HepG2 (cell line): ENCODE measurements around the gene DNAJC15. TPM values are rescaled to one million over a fixed set of nuclear protein-coding genes. Genes with fewer than 3 reads are reported as not detected.

Experiments used
- ATAC-seq: fragments of 200-7000 bp; cut with Tn5 transposase; 3 replicates; pipeline ENCODE4 v1.9.1; 2020; ENCODE audit warnings: mild to moderate bottlenecking, moderate library complexity
- BruUV-seq: library from RNA; stranded (reverse); fragments of 400-500 nt; replicated peaks from 2 replicates; lab custom pipeline; 2021; lab: Mats Ljungman, UMichigan
- CTCF ChIA-PET: fragments of 300-600 bp; formaldehyde crosslinking; extraction: SDS; loops from one replicate; lab custom pipeline; 2021; ENCODE audit warnings: low total read pairs, inconsistent platforms, low intra/inter-chr PET ratio; lab: Yijun Ruan, JAX
- POLR2A ChIA-PET: fragments of 350-600 bp; sonication (Branson Sonifier 250); formaldehyde crosslinking; loops from one replicate; lab custom pipeline; 2020; ENCODE audit warnings: antibody characterized with exemption, inconsistent platforms; lab: Yijun Ruan, JAX
- DNase-seq: peaks from one replicate; pipeline ENCODE4 v3.0.0-alpha.2; 2015; ENCODE audit warnings: low spot score
- FAIRE-seq: peaks from 3 replicates; lab custom pipeline; 2011; peaks lifted over from hg19 to GRCh38; lab: Jason Lieb, UNC
- H2AFZ ChIP-seq: one replicate; pipeline ENCODE4 v1.6.1; 2011; ENCODE audit warnings: low read length, inconsistent platforms
- H3K27ac ChIP-seq: fragments of 300-600 bp; 3 replicates; pipeline ENCODE4 v1.8.0; 2011; ENCODE audit warnings: mixed run types, mild to moderate bottlenecking, mixed read lengths, low read length, inconsistent platforms; ENCODE audit not compliant: insufficient read depth; ENCODE audit errors: extremely low read length
- H3K27me3 ChIP-seq, 2 experiments: fragments of 200-600 bp in 1 of 2; 2 replicates in 1 of 2; 3 replicates in 1 of 2; pipeline versions ENCODE4 v1.6.0 to v1.8.0; 2011; ENCODE audit warnings: low read length in 2 of 2, mild to moderate bottlenecking in 2 of 2, moderate library complexity in 2 of 2, inconsistent platforms in 1 of 2; ENCODE audit not compliant: insufficient read depth in 2 of 2, control insufficient read depth in 1 of 2
- H3K36me3 ChIP-seq, 2 experiments: fragments of 200-600 bp in 1 of 2; replicated peaks in 1 of 2; 2 replicates in 1 of 2; 3 replicates in 1 of 2; pipeline versions ENCODE4 v1.5.1 to v1.8.0; 2011; ENCODE audit warnings: low read length in 2 of 2, inconsistent platforms in 1 of 2; ENCODE audit not compliant: insufficient read depth in 2 of 2, control insufficient read depth in 1 of 2
- H3K4me1 ChIP-seq: 2 replicates; pipeline ENCODE4 v1.5.1; 2012; ENCODE audit warnings: low read length, inconsistent platforms; ENCODE audit not compliant: insufficient read depth
- H3K4me2 ChIP-seq: 2 replicates; pipeline ENCODE4 v1.6.0; 2011; ENCODE audit warnings: low read depth, low read length, inconsistent platforms
- H3K4me3 ChIP-seq, 3 experiments: fragments of 200-600 bp in 1 of 3; sonication (generic), shearing (Covaris generic) in 1 of 3; replicated peaks in 1 of 3; 2 replicates each; pipeline ENCODE4 v1.5.1; 2011 to 2016; ENCODE audit warnings: low read length in 3 of 3, inconsistent platforms in 2 of 3, low read depth in 2 of 3, mild to moderate bottlenecking in 2 of 3, control low read depth in 1 of 3, mixed read lengths in 1 of 3; ENCODE audit not compliant: insufficient read depth in 1 of 3
- H3K79me2 ChIP-seq: one replicate; pipeline ENCODE4 v1.6.1; 2011; ENCODE audit warnings: low read length, inconsistent platforms; ENCODE audit not compliant: insufficient read depth
- H3K9ac ChIP-seq: 2 replicates; pipeline ENCODE4 v1.6.0; 2011; ENCODE audit warnings: mild to moderate bottlenecking, low read depth, low read length, inconsistent platforms; ENCODE audit not compliant: insufficient read depth
- H3K9me3 ChIP-seq: 2 replicates; pipeline ENCODE4 v1.5.1; 2012; ENCODE audit warnings: mild to moderate bottlenecking, low read length
- H4K20me1 ChIP-seq: 2 replicates; pipeline ENCODE4 v1.6.0; 2011; ENCODE audit warnings: inconsistent platforms, mild to moderate bottlenecking, low read length, moderate library complexity; ENCODE audit not compliant: insufficient read depth
- ATRX ChIP-seq: sonication (generic); formaldehyde crosslinking; IDR thresholded peaks from 2 replicates; pipeline ENCODE4 v1.4.0; 2020; ENCODE audit warnings: missing genetic modification reagents, borderline replicate concordance
- IKZF4 ChIP-seq: sonication (generic); formaldehyde crosslinking; IDR thresholded peaks from 2 replicates; pipeline ENCODE4 v1.5.1; 2020; ENCODE audit warnings: borderline replicate concordance, mild to moderate bottlenecking, low read depth, missing genetic modification reagents; ENCODE audit errors: not compliant biosample characterization
- MAFK ChIP-seq, 2 experiments: IDR thresholded peaks in 1 of 2; conservative IDR thresholded peaks in 1 of 2; 2 replicates each; pipeline ENCODE4 v1.6.1; 2011; ENCODE audit warnings: improper control_type of control experiment in 2 of 2, low read length in 2 of 2
- RFX5 ChIP-seq: IDR thresholded peaks from 2 replicates; pipeline ENCODE4 v1.6.1; 2011; ENCODE audit warnings: low read depth, low read length, improper control_type of control experiment
- ZEB1 ChIP-seq: IDR thresholded peaks from 2 replicates; pipeline ENCODE4 v1.6.1; 2012; ENCODE audit warnings: mild to moderate bottlenecking, low read depth, inconsistent platforms; ENCODE audit not compliant: insufficient replicate concordance
- ZFP62 ChIP-seq: sonication (generic); formaldehyde crosslinking; IDR thresholded peaks from 2 replicates; pipeline ENCODE4 v1.4.0; 2020; ENCODE audit warnings: missing genetic modification reagents
- ZNF3 ChIP-seq: IDR thresholded peaks from 2 replicates; pipeline ENCODE4 v1.7.0; 2017; ENCODE audit warnings: inconsistent platforms
- ZNF670 ChIP-seq: sonication (generic); formaldehyde crosslinking; IDR thresholded peaks from 2 replicates; pipeline ENCODE4 v1.8.0; 2022; ENCODE audit warnings: mild to moderate bottlenecking, missing genetic modification reagents, borderline replicate concordance
- ZNF782 ChIP-seq: sonication (generic); formaldehyde crosslinking; IDR thresholded peaks from 2 replicates; pipeline ENCODE4 v1.4.0; 2020; ENCODE audit warnings: missing genetic modification reagents, mild to moderate bottlenecking, borderline replicate concordance
- WGBS: methylation state at CpG from one replicate; pipeline ENCODE4 v1.1.6; 2017; ENCODE audit warnings: low lambda C conversion rate; 5-methylcytosine and 5-hydroxymethylcytosine counted together
- in situ Hi-C: cut with HindIII; loops from 2 replicates; pipeline ENCODE4 v1.10.0; 2017; ENCODE audit warnings: low pct_unique_long_range_greater_than_20kb; ENCODE audit not compliant: extremely low pct_ligation_motif_present
- intact Hi-C: fragments of 100-400 bp; cut with micrococcal nuclease; formaldehyde crosslinking; loops from one replicate; pipeline ENCODE4 v1.10.0; 2022; ENCODE audit not compliant: unreplicated experiment
- polyA plus RNA-seq, 8 experiments: library from polyadenylated mRNA; depleted of rRNA in 3 of 8; stranded (reverse) in 7 of 8; unstranded in 1 of 8; fragments of >200 nt; fragmentation: Illumina TruSeq in 4 of 8; extraction: Trizol in 4 of 8; gene quantifications; 2 replicates each; pipeline versions ENCODE4 v1.2.1 to v1.2.3, GENCODE V29; 2011 to 2016; ENCODE audit warnings: low read depth in 4 of 8, missing spikeins in 1 of 8, mixed read lengths in 1 of 8; ENCODE audit not compliant: insufficient read depth in 1 of 8
- total RNA-seq, 5 experiments: library from RNA; depleted of rRNA; stranded (reverse); fragments of >200 nt; fragmentation: Illumina TruSeq; extraction: Trizol; gene quantifications; 2 replicates each; pipeline ENCODE4 v1.2.3, GENCODE V29; 2016; ENCODE audit warnings: low read depth in 1 of 5
- TF ChIP-seq, protein P1 (sequence below): sonication (generic); formaldehyde crosslinking; IDR thresholded peaks from 2 replicates; pipeline ENCODE4 v1.5.0; 2020; ENCODE audit warnings: missing genetic modification reagents
- TF ChIP-seq, protein P2 (sequence below): sonication (generic); formaldehyde crosslinking; IDR thresholded peaks from 2 replicates; pipeline ENCODE4 v1.4.0; 2020; ENCODE audit warnings: missing genetic modification reagents, borderline replicate concordance
- TF ChIP-seq, protein P3 (sequence below): sonication (generic); formaldehyde crosslinking; IDR thresholded peaks from 2 replicates; pipeline ENCODE4; 2020; ENCODE audit warnings: missing genetic modification reagents, mild to moderate bottlenecking, borderline replicate concordance

DNAJC15 gene
- total and polyA plus RNA-seq, 2 of the 13 experiments (the other 11 are each of a cell fraction or from before 2014, with no cell fraction given) = 23.0 to 31.9 TPM

DNA sequence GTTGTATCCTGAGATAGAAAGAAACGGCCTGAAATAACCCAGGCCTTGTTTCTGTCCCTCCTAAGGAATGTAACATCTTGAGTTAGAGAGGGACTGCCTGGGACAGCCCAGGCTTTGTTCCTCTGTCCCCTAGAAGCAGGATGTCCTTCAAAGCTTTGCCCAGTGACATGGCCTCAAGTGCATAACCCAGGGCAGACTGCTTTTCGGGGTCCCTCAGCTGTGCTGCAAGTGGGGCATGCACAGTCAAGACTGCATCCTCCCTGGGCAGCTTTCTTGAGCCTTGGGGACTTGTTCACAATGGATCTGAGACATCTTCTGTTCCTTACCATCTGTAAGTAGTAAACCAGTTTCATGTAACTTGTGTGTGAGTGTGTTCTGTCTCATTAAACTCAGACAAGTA is 23.9 kb upstream of the DNAJC15 start (continued):
- no peak for TF ChIP-seq ZEB1
- TF ChIP-seq ZNF782 (CRISPR knock-in tag) = no peak
- TF ChIP-seq ZNF670 (CRISPR knock-in tag) = no peak
- no peak for TF ChIP-seq ATRX (CRISPR knock-in tag)
- TF ChIP-seq ZNF3 (CRISPR knock-in tag) = no peak
- no peak for TF ChIP-seq IKZF4 (CRISPR knock-in tag)
- TF ChIP-seq, protein P1, sequence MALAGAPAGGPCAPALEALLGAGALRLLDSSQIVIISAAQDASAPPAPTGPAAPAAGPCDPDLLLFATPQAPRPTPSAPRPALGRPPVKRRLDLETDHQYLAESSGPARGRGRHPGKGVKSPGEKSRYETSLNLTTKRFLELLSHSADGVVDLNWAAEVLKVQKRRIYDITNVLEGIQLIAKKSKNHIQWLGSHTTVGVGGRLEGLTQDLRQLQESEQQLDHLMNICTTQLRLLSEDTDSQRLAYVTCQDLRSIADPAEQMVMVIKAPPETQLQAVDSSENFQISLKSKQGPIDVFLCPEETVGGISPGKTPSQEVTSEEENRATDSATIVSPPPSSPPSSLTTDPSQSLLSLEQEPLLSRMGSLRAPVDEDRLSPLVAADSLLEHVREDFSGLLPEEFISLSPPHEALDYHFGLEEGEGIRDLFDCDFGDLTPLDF (CRISPR knock-in tag) = no peak
- TF ChIP-seq, protein P2, sequence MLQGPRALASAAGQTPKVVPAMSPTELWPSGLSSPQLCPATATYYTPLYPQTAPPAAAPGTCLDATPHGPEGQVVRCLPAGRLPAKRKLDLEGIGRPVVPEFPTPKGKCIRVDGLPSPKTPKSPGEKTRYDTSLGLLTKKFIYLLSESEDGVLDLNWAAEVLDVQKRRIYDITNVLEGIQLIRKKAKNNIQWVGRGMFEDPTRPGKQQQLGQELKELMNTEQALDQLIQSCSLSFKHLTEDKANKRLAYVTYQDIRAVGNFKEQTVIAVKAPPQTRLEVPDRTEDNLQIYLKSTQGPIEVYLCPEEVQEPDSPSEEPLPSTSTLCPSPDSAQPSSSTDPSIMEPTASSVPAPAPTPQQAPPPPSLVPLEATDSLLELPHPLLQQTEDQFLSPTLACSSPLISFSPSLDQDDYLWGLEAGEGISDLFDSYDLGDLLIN = no peak
- TF ChIP-seq ZFP62 (CRISPR knock-in tag) = no peak

DNA sequence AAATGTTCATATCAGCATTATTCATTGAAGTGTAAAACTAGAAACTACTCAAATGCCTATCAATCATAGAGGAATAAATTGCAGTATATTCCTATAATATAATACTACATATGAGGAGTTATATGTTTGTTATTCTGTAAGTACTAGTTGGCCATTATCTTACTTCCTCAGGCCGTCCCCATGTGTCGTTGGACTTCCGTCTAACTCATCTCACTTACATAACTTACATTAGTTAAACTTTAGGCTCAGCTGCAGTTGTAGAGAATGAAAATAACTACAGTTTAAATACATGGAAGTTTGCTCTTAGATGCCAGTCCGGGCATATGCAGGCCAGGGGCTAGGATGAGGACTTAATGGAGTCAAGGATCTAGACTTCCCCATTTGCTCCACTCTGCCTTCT is 22.7 kb upstream of the DNAJC15 start:
- FAIRE-seq = no peak
- in situ Hi-C loops = no loop called here
- Histone ChIP-seq H4K20me1 (no peaks in the 10 kb centered on the region), H3K79me2 (no peaks in the 10 kb centered on the region), H3K36me3 (no peaks in the 10 kb centered on the region), H3K9me3 (no peaks in the 10 kb centered on the region), H3K9ac (no peak overlapping the region), H3K27ac (no peak overlapping the region), H3K27me3 (no peaks in the 10 kb centered on the region), H3K4me1 (peaks cover 22% of the 10 kb centered on the region), H3K4me3 (no peak overlapping the region), H3K4me2 (no peak overlapping the region), H2AFZ (no peak overlapping the region)
- intact Hi-C loops = no loop called here
- ChIA-PET CTCF (no interaction called here), POLR2A (no interaction called here)
- no peak for ATAC-seq
- no TSS peak for BruUV-seq
- 3% methylated on average over 4 of the region's 4 CpGs for WGBS
- DNase-seq = no peak
- TF ChIP-seq, protein P3, sequence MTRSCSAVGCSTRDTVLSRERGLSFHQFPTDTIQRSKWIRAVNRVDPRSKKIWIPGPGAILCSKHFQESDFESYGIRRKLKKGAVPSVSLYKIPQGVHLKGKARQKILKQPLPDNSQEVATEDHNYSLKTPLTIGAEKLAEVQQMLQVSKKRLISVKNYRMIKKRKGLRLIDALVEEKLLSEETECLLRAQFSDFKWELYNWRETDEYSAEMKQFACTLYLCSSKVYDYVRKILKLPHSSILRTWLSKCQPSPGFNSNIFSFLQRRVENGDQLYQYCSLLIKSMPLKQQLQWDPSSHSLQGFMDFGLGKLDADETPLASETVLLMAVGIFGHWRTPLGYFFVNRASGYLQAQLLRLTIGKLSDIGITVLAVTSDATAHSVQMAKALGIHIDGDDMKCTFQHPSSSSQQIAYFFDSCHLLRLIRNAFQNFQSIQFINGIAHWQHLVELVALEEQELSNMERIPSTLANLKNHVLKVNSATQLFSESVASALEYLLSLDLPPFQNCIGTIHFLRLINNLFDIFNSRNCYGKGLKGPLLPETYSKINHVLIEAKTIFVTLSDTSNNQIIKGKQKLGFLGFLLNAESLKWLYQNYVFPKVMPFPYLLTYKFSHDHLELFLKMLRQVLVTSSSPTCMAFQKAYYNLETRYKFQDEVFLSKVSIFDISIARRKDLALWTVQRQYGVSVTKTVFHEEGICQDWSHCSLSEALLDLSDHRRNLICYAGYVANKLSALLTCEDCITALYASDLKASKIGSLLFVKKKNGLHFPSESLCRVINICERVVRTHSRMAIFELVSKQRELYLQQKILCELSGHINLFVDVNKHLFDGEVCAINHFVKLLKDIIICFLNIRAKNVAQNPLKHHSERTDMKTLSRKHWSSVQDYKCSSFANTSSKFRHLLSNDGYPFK (CRISPR knock-in tag) = no peak
- TF ChIP-seq MAFK (conservative IDR thresholded peaks at IDR 0.05 in 1 of 2, IDR thresholded peaks at IDR 0.05 in 1 of 2; ENCODE audit: low read length in 2 of 2) (peak; percentile 42 to 47; a peak in 3 of 4 replicates), RFX5 (no peak)
